CD4-positive, alpha-beta T cell (primary cell): Measurements from ENCODE around the gene RIN3. TPM values are rescaled to one million over a fixed set of nuclear protein-coding genes. Genes with fewer than 3 reads are reported as not detected.

Source experiments
- ATAC-seq: fragments of 200-7000 bp; cut with Tn5 transposase; one replicate; pipeline ENCODE4 v1.10.0; 2022; ENCODE audit warnings: mild to moderate bottlenecking; ENCODE audit not compliant: poor library complexity
- CTCF ChIA-PET: fragments of 350-600 bp; sonication (Branson Sonifier 250); formaldehyde crosslinking; loops from one replicate; lab custom pipeline; 2021; ENCODE audit warnings: antibody characterized with exemption, inconsistent platforms; lab: Charles Lee
- POLR2A ChIA-PET: fragments of 350-600 bp; sonication (Branson Sonifier 250); formaldehyde crosslinking; loops from one replicate; lab custom pipeline; 2021; ENCODE audit warnings: antibody characterized with exemption, inconsistent platforms; lab: Charles Lee
- DNase-seq, 14 experiments: peaks; one replicate each; pipeline ENCODE4 v3.0.0-alpha.2; 2013 to 2020; ENCODE audit warnings: mixed read lengths in 2 of 14
- H3K27ac ChIP-seq, 2 donors: one replicate each; pipeline versions ENCODE4 v1.5.1 to v1.7.0; 2013; ENCODE audit warnings: low read length in 2 of 2, low read depth in 1 of 2, mild to moderate bottlenecking in 1 of 2
- H3K27me3 ChIP-seq, 2 experiments: 1 replicate in 1 of 2; 2 replicates in 1 of 2; pipeline versions ENCODE4 v1.6.1 to v1.7.0; 2013; ENCODE audit warnings: low read length in 2 of 2, control low read depth in 1 of 2, mild to moderate bottlenecking in 1 of 2, moderate library complexity in 1 of 2; ENCODE audit not compliant: insufficient read depth in 2 of 2, control insufficient read depth in 1 of 2
- H3K36me3 ChIP-seq: one replicate; pipeline ENCODE4 v1.6.1; 2013; ENCODE audit warnings: low read length, control low read depth; ENCODE audit not compliant: insufficient read depth
- H3K4me1 ChIP-seq: one replicate; pipeline ENCODE4 v1.6.1; 2013; ENCODE audit warnings: low read length, control low read depth; ENCODE audit not compliant: insufficient read depth
- H3K4me3 ChIP-seq: one replicate; pipeline ENCODE4 v1.5.1; 2013; ENCODE audit warnings: mild to moderate bottlenecking, low read length, moderate library complexity
- H3K9me3 ChIP-seq, 2 experiments: 1 replicate in 1 of 2; 2 replicates in 1 of 2; pipeline versions ENCODE4 v1.6.1 to v1.7.0; 2013; ENCODE audit warnings: low read length in 2 of 2, mild to moderate bottlenecking in 2 of 2, control low read depth in 1 of 2, moderate library complexity in 1 of 2; ENCODE audit not compliant: control insufficient read depth in 1 of 2, insufficient read depth in 1 of 2
- H3K27ac Mint-ChIP-seq: one replicate; pipeline ENCODE4 v1.8.0; 2020; ENCODE audit warnings: mixed read lengths
- H3K27me3 Mint-ChIP-seq: one replicate; pipeline ENCODE4 v1.8.0; 2021; ENCODE audit warnings: mixed read lengths
- H3K36me3 Mint-ChIP-seq: one replicate; pipeline ENCODE4 v1.8.0; 2021; ENCODE audit warnings: low read depth, mixed read lengths
- H3K4me1 Mint-ChIP-seq: one replicate; pipeline ENCODE4 v1.8.0; 2021; ENCODE audit warnings: low read depth, mixed read lengths
- H3K4me3 Mint-ChIP-seq: one replicate; pipeline ENCODE4 v1.8.0; 2020; ENCODE audit warnings: mild to moderate bottlenecking, mixed read lengths
- H3K9me3 Mint-ChIP-seq: one replicate; pipeline ENCODE4 v1.8.0; 2020; ENCODE audit warnings: mixed read lengths
- CTCF ChIP-seq: fragments of 200-600 bp; IDR thresholded peaks from one replicate; pipeline ENCODE4 v1.8.0; 2022; ENCODE audit warnings: antibody characterized with exemption, mild to moderate bottlenecking
- intact Hi-C, 2 experiments: fragments of 100-400 bp; cut with DNase I in 1 of 2; cut with micrococcal nuclease in 1 of 2; formaldehyde crosslinking; loops; one replicate each; pipeline versions ENCODE4 v1.15.1 to v1.9.0; 2023 to 2025; cut with DNase I, micrococcal nuclease
- total RNA-seq, 174 experiments: library from RNA in 2 of 174; stranded (reverse) in 2 of 174; gene quantifications; one replicate each; pipeline ENCODE4 v1.2.3 and lab custom pipeline; 2021 to 2026

RIN3 gene
- total RNA-seq, 2 experiments from 2014 or later, result 67.9 to 72.2 TPM

- Mint-ChIP-seq H3K36me3 (peaks cover 10% of the 10 kb centered on the region), H3K9me3 (no peaks in the 10 kb centered on the region), H3K27me3 (no peaks in the 10 kb centered on the region), H3K4me3 (no peak overlapping the region), H3K4me1 (peaks cover 39% of the 10 kb centered on the region), H3K27ac (no peak overlapping the region)
- Histone ChIP-seq H3K27ac (no peak overlapping the region), H3K4me1 (peaks cover 18% of the 10 kb centered on the region), H3K9me3 (peaks cover 0 to 3% of the 10 kb centered on the region in 2 experiments), H3K36me3 (peaks cover 11% of the 10 kb centered on the region), H3K4me3 (no peak overlapping the region), H3K27me3 (no peaks in the 10 kb centered on the region)
- DNase-seq (no peak), ATAC-seq (no peak)
- TF ChIP-seq CTCF, result no peak
- ChIA-PET POLR2A (interaction anchor here (1.3 kb wide), 1 partner anchor 15 kb away, joined by 4 read pairs; no protein-coding TSS in a partner anchor), CTCF (no interaction called here)
- intact Hi-C loops, result no loop called here
Measured at GRCh38 chr14:92570674-92571262, 57.2 kb downstream of the RIN3 start.

GRCh38 chr14:92572050-92572449 is 58.5 kb downstream of the RIN3 start:
- Mint-ChIP-seq H3K27ac (no peak overlapping the region), H3K36me3 (peaks cover 7% of the 10 kb centered on the region), H3K9me3 (no peaks in the 10 kb centered on the region), H3K27me3 (no peaks in the 10 kb centered on the region), H3K4me3 (no peak overlapping the region), H3K4me1 (peaks cover 51% of the 10 kb centered on the region)
- Histone ChIP-seq H3K27ac (no peak overlapping the region), H3K27me3 (no peaks in the 10 kb centered on the region), H3K4me3 (no peak overlapping the region), H3K4me1 (peaks cover 28% of the 10 kb centered on the region), H3K36me3 (peaks cover 5% of the 10 kb centered on the region), H3K9me3 (peaks cover 0 to 3% of the 10 kb centered on the region in 2 experiments)
- intact Hi-C loops, result no loop called here
- CTCF ChIA-PET, result no interaction called here
- TF ChIP-seq CTCF, result no peak
- ATAC-seq, result no peak
- no peak for DNase-seq
- POLR2A ChIA-PET, result no interaction called here

- CTCF ChIA-PET, result interaction anchor here (0.6 to 1.3 kb wide), 2 partner anchors 12 to 1364 kb away, joined by 3 read pairs; no protein-coding TSS in a partner anchor
Measured at GRCh38 chr14:92573761-92574498, 60.3 kb downstream of the RIN3 start.

More at GRCh38 chr14:92573761-92574498, 60.3 kb downstream of the RIN3 start:
- Mint-ChIP-seq H3K4me1 (peaks cover 63% of the 10 kb centered on the region), H3K9me3 (no peaks in the 10 kb centered on the region), H3K36me3 (peaks cover 6% of the 10 kb centered on the region), H3K4me3 (no peak overlapping the region), H3K27ac (no peak overlapping the region), H3K27me3 (no peaks in the 10 kb centered on the region)
- Histone ChIP-seq H3K9me3 (no peaks in the 10 kb centered on the region), H3K4me3 (no peak overlapping the region), H3K4me1 (peaks cover 33% of the 10 kb centered on the region), H3K27me3 (no peaks in the 10 kb centered on the region), H3K27ac (no peak overlapping the region), H3K36me3 (no peaks in the 10 kb centered on the region)
- DNase-seq (no peak), ATAC-seq (peak; percentile 26)
- intact Hi-C loops, result no loop called here
- TF ChIP-seq CTCF, result no peak
- POLR2A ChIA-PET, result no interaction called here
